Colonic mucosa (tissue), 4 donors: ENCODE measurements around the gene ZNF684. TPM values are rescaled to one million over a fixed set of nuclear protein-coding genes. Genes with fewer than 3 reads are reported as not detected.

ENCODE experiments used
- DNase-seq: peaks from one replicate; pipeline ENCODE4 v3.0.0-alpha.2; 2020
- H3K27ac ChIP-seq: fragments of 200-600 bp; one replicate; pipeline ENCODE4 v1.8.0; 2021
- H3K27me3 ChIP-seq: fragments of 200-600 bp; one replicate; pipeline ENCODE4 v1.8.0; 2021
- H3K36me3 ChIP-seq: fragments of 200-600 bp; one replicate; pipeline ENCODE4 v1.8.0; 2021
- H3K4me1 ChIP-seq: fragments of 200-600 bp; one replicate; pipeline ENCODE4 v1.8.0; 2021; ENCODE audit warnings: mild to moderate bottlenecking
- H3K4me3 ChIP-seq: fragments of 200-600 bp; one replicate; pipeline ENCODE4 v1.8.0; 2021
- H3K9ac ChIP-seq, 2 donors: one replicate each; pipeline ENCODE4 v1.7.0; 2013; ENCODE audit warnings: control low read depth in 2 of 2, low read depth in 2 of 2, low read length in 2 of 2
- H3K9me3 ChIP-seq: fragments of 200-600 bp; one replicate; pipeline ENCODE4 v1.8.0; 2021
- CTCF ChIP-seq: fragments of 200-600 bp; IDR thresholded peaks from one replicate; pipeline ENCODE4 v1.8.0; 2022; ENCODE audit warnings: antibody characterized with exemption, mild to moderate bottlenecking
- intact Hi-C: fragments of 100-400 bp; cut with DNase I; formaldehyde crosslinking; loops from one replicate; pipeline ENCODE4 v1.14.1; 2022
- total RNA-seq, 2 donors: library from RNA; stranded (reverse); fragmentation: NEBNext Ultra II Directional in 1 of 2; extraction: Animal tissue kit (Norgen Biotek cat#: 25700) in 1 of 2; gene quantifications; one replicate each; pipeline ENCODE4 v1.2.1, GENCODE V29; 2021
- donor health status: healthy.
- donor health status: DM: no; HTN: no; CAD: no.
- donor health status: DM: no; HTN: no; CAD: no.

The ZNF684 gene
- total RNA-seq, 2 donors from 2014 or later: 4.6 to 4.9 TPM

GRCh38 chr1:40593449-40594186 is 62.2 kb downstream of the ZNF684 start:
- Histone ChIP-seq H3K9ac (no peak overlapping the region), H3K4me1 (no peaks in the 10 kb centered on the region), H3K27me3 (no peaks in the 10 kb centered on the region), H3K36me3 (no peaks in the 10 kb centered on the region), H3K4me3 (no peak overlapping the region), H3K9me3 (no peaks in the 10 kb centered on the region), H3K27ac (no peak overlapping the region)
- TF ChIP-seq CTCF: no peak
- DNase-seq: no peak
- intact Hi-C loops: no loop called here

GRCh38 chr1:40594187-40594531 is 62.7 kb downstream of the ZNF684 start:
- no peak overlapping the region for H3K27ac ChIP-seq
- TF ChIP-seq CTCF: no peak
- no peak overlapping the region for H3K4me3 ChIP-seq
- no peaks in the 10 kb centered on the region for H3K4me1 ChIP-seq
- intact Hi-C loops: no loop called here
- no peak for DNase-seq
- H3K36me3 ChIP-seq: no peaks in the 10 kb centered on the region
- no peaks in the 10 kb centered on the region for H3K27me3 ChIP-seq
- no peaks in the 10 kb centered on the region for H3K9me3 ChIP-seq
- no peak overlapping the region for H3K9ac ChIP-seq

GRCh38 chr1:40595623-40596022 is 64.2 kb downstream of the ZNF684 start:
- intact Hi-C loops: no loop called here
- Histone ChIP-seq H3K27ac (no peak overlapping the region), H3K36me3 (no peaks in the 10 kb centered on the region), H3K27me3 (no peaks in the 10 kb centered on the region), H3K4me1 (no peaks in the 10 kb centered on the region), H3K4me3 (no peak overlapping the region), H3K9me3 (no peaks in the 10 kb centered on the region), H3K9ac (no peak overlapping the region)
- DNase-seq: no peak
- no peak for TF ChIP-seq CTCF

Other genes with a start within 250 kb of the ZNF684 start
- 1 to 10 TPM; 4.0 to 6.5 TPM for gene COL9A2, start 214.4 kb upstream of the ZNF684 start, total RNA-seq
- gene SMAP2, start 157.9 kb upstream of the ZNF684 start, total RNA-seq: 10 to 100 TPM; 25.9 to 31.5 TPM
- gene ZFP69B, start 81.2 kb upstream of the ZNF684 start, total RNA-seq: 1 to 10 TPM; 1.4 to 1.9 TPM
- 1 to 10 TPM; 2.1 to 2.7 TPM for gene ZFP69, start 54.3 kb upstream of the ZNF684 start, total RNA-seq
- gene EXO5, start 22.9 kb upstream of the ZNF684 start, total RNA-seq: 1 to 10 TPM; 5.5 to 8.7 TPM
- gene RIMS3, start 134.0 kb downstream of the ZNF684 start, total RNA-seq: 1 to 10 TPM; 7.0 to 9.5 TPM
- gene NFYC, start 160.1 kb downstream of the ZNF684 start, total RNA-seq: 10 to 100 TPM; 46.9 to 62.2 TPM